HG02588 (cell line): Measurements from ENCODE around the gene GPC6.
A peak's percentile ranks its signal among the peaks of the same experiment; 100 is the strongest.

Source experiments
- ATAC-seq: cut with Tn5 transposase; IDR thresholded peaks from one replicate; pipeline ENCODE4 v1.9.1; 2021; ENCODE audit warnings: mild to moderate bottlenecking, moderate library complexity; ENCODE audit not compliant: unreplicated experiment

GPC6 gene

DNA sequence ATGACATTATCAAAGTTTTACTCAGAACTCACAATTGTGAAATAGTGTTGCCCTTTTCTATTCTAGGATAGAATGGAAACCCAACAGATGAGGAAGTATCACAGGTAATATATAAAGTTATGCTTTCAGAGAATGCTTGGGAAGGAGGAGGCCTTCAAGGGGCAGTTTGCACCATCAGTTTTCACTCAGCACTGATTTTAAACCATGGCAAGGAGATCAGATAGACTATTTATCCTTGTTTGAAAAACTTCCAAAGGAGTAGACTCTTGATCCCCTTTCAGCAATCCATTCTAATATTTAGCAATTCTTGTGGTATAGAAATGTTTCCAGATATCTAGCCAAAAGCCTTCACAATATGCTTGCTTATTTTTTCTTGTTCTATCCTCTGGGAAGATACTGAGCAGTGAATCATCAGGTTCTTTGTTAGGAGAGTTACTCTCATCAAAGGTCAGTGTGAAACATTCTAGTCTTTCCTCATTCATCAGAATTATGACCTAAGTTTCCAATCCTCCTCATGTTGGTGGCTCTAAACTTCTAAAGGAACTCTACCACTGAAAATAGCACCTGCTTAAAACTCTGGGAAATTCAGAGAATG, 3.8 kb downstream of the GPC6 start:
- ATAC-seq: no peak

GRCh38 chr13:93231867-93232266, 5.3 kb downstream of the GPC6 start:
- no peak for ATAC-seq

- ATAC-seq: peak; percentile 66
Measured at GRCh38 chr13:93233997-93234416, 7.4 kb downstream of the GPC6 start.

- ATAC-seq: no peak
Measured at GRCh38 chr13:93234459-93234858, 7.9 kb downstream of the GPC6 start.

- no peak for ATAC-seq
Measured at GRCh38 chr13:93235258-93236015, 8.8 kb downstream of the GPC6 start.

GRCh38 chr13:93238711-93239110, 12.1 kb downstream of the GPC6 start:
- no peak for ATAC-seq

DNA sequence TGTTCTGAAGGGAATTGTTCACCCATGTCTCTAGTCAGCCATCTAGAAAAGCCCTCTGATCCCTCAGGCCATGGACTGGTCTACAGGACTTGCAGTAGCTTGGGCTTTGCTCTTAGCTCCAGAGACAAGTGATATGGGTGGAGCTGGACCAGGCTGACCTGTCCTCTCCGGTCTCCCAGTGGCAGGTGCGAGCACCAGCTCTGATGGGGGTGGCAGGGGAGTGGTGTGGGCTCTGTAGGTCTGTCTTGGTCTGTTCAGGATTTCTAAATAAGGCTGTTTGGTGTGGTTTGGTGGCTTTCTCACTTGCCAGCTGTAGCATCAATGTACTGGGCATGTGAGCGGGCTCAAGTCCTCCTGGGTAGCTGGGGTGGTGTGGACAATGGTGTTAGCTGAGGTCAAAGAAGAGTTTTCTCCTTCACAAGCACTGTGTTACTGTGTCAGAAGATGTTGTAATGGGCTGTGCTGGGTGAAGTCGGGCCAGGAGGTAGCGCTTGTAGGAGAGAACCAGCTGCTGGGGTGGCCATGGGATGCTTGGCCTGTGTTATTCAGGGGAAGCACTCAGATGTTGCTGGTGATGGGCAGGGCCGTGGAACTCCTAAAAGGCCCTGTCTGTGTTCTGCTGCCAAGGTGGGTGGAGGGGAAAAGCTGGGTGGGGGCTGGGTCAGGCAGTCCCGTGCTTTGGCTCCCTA, 16.9 kb downstream of the GPC6 start:
- no peak for ATAC-seq

DNA sequence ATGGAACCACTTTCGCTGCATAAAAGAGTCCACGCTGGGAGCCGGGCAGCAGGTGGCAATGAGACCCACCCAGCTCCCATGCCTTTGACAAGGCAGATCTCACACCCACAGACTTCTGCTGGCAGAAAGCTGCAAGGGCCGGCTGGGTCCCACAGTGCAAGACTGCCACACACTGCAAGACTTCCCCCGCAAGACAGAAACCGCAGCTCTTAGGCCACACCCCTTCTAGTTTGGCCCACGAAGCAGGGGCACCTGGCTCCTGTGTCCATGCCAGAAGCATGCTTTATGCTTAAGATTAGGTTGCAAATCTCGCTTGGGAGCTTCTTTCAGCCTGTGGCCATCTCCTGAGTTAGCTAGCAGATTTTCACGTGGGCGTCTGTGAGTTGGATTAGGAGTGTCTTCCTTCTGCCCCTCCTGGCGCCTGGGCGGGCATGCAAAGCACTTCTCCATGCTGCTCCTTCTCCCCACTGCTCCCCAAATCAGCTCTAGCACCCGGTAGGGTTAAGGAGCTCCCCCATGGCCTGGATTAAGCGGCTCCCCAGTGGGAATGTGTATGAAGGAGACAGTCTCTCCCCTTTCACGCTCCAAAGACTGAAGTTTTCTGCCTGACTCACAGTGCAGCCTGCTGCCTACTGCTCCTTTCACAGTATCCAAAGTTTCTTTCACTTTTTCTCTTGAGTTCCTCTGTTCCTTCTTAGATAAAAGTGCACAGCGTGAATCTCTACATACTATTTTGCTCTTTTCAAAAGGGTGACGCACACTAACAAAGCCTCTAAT, 17.7 kb downstream of the GPC6 start:
- no peak for ATAC-seq

DNA sequence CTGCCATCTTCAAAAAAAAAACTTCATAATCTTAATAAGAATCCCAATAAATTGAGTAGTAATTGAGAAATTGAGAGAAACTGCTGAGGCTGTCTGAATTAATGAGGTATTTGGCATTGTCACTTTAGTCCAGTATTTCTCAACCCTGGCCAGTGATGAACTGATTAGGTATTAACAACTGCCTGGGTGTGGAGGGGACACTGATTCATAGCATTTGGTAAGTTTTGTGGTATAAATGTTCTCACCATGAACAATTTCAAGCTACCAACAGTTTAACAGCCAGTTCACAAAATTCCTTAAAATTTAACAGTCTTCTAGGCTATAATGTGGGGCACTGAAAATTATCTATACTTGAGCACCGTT, 18.3 kb downstream of the GPC6 start:
- no peak for ATAC-seq

DNA sequence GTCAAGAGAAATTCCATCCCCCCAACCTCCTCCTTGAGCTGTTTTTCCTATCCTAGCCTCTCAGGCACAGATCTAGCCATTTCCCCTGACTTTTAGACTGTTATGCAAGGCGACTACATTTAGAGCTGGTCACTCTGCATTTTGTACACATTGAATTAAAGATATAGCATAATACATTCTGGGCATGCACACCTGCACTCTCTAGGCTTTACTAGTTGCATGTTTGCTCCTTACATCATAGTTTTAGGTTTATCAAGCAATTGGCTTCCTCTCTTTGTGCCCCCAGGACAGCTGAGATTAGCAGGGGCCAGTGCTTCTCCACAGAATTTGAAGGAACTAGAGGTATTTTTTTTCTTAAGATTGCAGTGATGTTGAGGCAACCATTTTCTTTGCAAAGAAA, 19.5 kb downstream of the GPC6 start:
- no peak for ATAC-seq

GRCh38 chr13:93248627-93249047, 22.0 kb downstream of the GPC6 start:
- ATAC-seq: no peak

- no peak for ATAC-seq
Measured at GRCh38 chr13:93249364-93250306, 23.0 kb downstream of the GPC6 start.

GRCh38 chr13:93254775-93255174, 28.2 kb downstream of the GPC6 start:
- no peak for ATAC-seq

DNA sequence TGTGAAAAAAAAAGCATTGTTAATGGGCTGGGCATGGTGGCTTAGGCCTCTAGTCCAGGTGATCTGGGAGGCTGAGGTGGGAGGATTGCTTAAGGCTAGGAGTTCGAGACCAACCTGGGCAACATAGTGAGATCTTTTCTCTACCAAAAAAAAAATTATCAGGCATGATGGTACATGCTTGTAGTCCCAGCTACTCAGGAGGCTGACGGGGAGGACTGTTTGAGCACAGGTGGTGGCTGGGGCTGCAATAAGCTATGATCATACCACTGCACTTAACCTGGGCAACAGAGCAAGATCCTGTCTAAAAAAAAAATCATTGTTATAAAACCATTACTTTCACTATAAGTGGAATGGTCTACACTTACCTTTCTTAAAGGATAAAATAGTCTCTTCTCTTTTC, 30.4 kb downstream of the GPC6 start:
- ATAC-seq: no peak

DNA sequence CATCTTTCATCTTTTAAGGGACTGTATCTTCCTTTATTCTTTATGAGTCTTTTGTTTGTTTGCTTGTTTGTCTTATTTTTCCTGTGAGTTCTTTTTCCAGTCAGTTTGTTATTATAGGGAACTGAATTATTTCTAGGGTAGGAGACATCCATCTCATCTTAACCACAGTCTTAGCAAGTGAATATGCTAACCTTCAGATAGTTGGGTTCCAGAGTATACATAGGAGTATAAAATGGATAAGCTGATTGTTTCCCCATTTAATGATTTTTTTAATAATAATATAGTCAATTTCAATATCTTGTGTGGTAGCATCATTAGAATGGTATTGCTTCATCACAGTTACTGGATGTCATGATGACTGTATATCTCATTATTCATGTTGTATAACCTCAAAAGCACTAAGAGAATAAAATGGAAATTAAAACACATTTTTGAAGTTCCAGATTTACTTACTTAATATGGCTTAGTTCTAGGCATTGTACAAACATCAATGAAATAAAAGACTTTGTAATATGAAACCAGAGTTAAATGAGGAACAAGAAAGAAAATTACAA, 33.0 kb downstream of the GPC6 start:
- ATAC-seq: no peak

DNA sequence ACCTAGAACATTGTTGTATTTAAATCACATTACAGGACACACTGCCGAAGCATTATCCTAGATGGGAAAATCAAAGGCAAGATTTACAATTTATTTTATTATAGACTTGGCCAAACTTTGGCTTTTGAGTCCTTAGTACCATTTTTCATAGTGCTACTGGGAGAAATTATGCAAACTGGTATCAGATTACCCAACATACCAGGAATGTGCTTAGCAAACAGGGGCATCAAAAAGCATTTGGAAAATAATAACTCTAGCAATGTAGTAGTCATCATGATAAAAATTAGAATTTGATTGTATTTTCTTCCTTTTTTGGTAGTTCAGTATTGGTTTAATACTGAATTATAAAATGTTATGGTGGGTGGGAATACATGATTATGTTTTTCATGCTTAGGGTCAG, 34.0 kb downstream of the GPC6 start:
- no peak for ATAC-seq

DNA sequence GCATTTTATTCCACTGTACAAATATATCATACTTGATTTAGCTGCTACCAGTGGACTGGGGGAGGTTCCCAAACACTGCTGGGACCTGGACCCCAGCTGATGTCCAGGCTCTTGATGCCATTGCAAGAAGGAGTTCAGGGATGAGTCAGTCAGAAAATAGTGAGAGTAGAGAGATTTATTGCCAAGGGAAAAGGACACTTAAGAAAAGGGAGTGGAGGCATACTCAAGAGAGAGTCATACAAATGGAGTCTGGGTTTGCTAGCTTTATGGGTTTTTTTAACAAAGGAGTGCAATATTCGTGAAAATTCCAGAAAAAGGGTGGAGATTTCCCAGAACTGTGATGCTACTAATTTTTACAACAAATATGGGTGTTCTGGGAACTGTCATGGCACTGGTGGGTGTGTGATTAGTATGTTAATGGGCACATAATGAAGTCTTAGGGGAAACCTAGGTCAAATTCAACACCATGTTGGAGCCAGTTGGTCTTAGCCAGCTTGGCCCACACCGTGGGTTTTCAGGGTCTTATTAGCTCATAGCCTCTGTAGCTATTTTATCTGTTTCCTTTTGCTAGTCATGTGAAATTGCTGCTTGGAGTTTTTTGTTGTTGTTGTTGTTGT, 36.2 kb downstream of the GPC6 start:
- ATAC-seq: no peak

DNA sequence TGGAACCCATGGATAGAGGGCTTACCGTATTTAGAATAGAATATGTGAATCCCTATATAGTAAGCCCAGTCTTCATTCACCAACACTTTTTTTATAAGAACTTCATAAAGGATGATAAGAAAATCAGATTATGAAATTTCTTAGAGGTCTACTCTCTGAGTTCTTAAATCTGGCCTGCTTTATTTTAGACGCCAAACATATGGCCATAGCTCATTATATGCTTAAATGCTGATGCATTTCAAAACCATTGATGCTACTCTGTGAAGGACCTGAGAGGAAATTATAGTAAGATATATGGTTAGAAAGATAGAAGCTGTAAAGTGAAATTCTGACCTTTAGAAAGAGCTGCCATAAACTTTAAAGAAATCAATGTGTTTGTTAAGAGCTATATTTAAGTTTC, 38.3 kb downstream of the GPC6 start:
- no peak for ATAC-seq

- no peak for ATAC-seq
Measured at GRCh38 chr13:93265800-93266199, 39.2 kb downstream of the GPC6 start.

DNA sequence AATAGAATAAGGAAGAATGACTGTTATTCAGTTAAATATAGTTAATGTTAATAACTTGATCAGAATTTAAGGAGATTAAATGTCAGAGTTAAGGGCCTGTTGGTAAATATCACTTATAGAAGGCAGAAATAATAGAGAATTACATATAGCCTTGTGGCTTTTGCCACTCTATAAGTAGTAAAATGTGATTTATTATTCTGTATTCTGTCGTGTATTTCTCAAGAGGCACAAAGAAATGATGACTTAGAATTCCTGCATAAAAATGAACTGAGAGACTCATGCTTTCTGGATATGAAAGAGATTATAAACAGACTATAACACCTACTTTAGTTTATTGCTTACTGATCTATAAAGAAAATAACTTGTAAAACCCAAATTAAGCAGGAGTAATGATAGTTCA, 40.1 kb downstream of the GPC6 start:
- ATAC-seq: no peak
